Measurements from ENCODE around the gene BLOC1S6. TPM values are rescaled to one million over a fixed set of nuclear protein-coding genes. Genes with fewer than 3 reads are reported as not detected.
A peak's percentile ranks its signal among the peaks of the same experiment; 100 is the strongest.

Gene BLOC1S6
- total RNA-seq, 4 donors from 2014 or later, result 19.7 to 41.8 (median 29.0) TPM

- Histone ChIP-seq H3K36me3 (peaks cover 0 to 14% (median 0%) of the 10 kb centered on the region in 3 donors), H3K9me3 (no peaks in the 10 kb centered on the region), H3K4me1 (peaks cover 0 to 59% (median 25%) of the 10 kb centered on the region in 3 donors), H3K4me3 (peak overlapping the region; percentile 79 to 89 (median 81)), H3K27me3 (no peaks in the 10 kb centered on the region), H3K27ac (peak overlapping the region; percentile 93 to 98 (median 98))
- WGBS, 2 donors, result 0% methylated on average over 4 of the region's 4 CpGs
- TF ChIP-seq CTCF (IDR thresholded peaks at IDR 0.05) (no peak), POLR2A (IDR thresholded peaks at IDR 0.05) (no peak)
- DNase-seq, result no peak
- intact Hi-C loops (cut with DNase I), result no loop called here
These were observed 638 bp downstream of the BLOC1S6 start for GRCh38 chr15:45587863-45588170.

DNA sequence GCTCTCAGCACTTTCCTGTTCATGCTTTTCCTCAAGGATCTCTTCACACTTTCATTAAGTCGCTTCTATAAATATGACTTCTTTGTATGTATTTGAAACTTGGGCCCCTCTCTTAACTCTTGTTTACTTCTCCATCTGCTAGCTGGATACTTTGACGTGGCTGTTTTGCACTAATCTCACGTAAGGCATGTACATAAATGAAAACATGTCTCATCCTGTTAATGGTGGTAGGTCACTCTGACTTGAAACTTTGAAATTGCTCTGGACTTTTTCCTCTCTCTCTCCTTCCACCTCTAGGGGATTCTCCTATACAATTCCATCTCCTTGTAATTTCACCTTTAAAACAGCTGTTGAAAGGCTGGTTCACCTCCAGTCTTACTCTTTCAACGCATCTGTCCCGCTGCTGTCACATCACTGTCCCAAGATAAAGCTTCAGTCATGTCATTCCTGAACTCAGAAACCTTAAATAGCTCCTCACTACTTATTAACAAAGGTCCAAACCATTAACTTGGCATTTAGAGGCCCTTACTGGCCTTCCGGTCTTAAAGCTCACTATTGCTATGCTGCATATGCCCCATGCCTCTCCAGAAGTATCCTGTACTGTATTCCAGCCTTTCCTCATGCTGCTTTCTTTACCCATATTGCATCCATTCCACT lies 1.2 kb downstream of the BLOC1S6 start:
- DNase-seq, result no peak

GRCh38 chr15:45589256-45589655 lies 2.1 kb downstream of the BLOC1S6 start:
- H3K27ac ChIP-seq, result no peak overlapping the region
- no peak for TF ChIP-seq CTCF (IDR thresholded peaks at IDR 0.05)
- TF ChIP-seq POLR2A (IDR thresholded peaks at IDR 0.05), result no peak
- no peak overlapping the region for H3K4me3 ChIP-seq
- H3K4me1 ChIP-seq, result peaks cover 0 to 59% (median 25%) of the 10 kb centered on the region in 3 donors
- 55 to 65% methylated on average over 5 of the region's 5 CpGs for WGBS, 2 donors
- H3K36me3 ChIP-seq, result peaks cover 0 to 18% (median 0%) of the 10 kb centered on the region in 3 donors
- H3K9me3 ChIP-seq, result no peaks in the 10 kb centered on the region
- DNase-seq, result no peak
- intact Hi-C loops (cut with DNase I), result no loop called here
- no peaks in the 10 kb centered on the region for H3K27me3 ChIP-seq

More for the DNA sequence above, 1.2 kb downstream of the BLOC1S6 start:
- Histone ChIP-seq H3K4me3 (peak overlapping the region; percentile 79 to 89 (median 81)), H3K27me3 (no peaks in the 10 kb centered on the region), H3K27ac (peak overlapping the region; percentile 93 to 98 (median 98)), H3K9me3 (no peaks in the 10 kb centered on the region), H3K36me3 (peaks cover 0 to 17% (median 0%) of the 10 kb centered on the region in 3 donors), H3K4me1 (peaks cover 0 to 59% (median 25%) of the 10 kb centered on the region in 3 donors)
- intact Hi-C loops (cut with DNase I), result no loop called here
- TF ChIP-seq POLR2A (IDR thresholded peaks at IDR 0.05) (no peak), CTCF (IDR thresholded peaks at IDR 0.05) (peak in 1 of 6 experiments; percentile 6)
- 29 to 34% methylated on average over 6 of the region's 6 CpGs for WGBS, 2 donors

- H3K36me3 ChIP-seq, result peaks cover 0 to 49% (median 0%) of the 10 kb centered on the region in 3 donors
- H3K9me3 ChIP-seq, result no peaks in the 10 kb centered on the region
- no peaks in the 10 kb centered on the region for H3K27me3 ChIP-seq
- no peak overlapping the region for H3K4me3 ChIP-seq
- WGBS, 2 donors, result 77 to 80% methylated on average over 1 to 2 of the region's 2 CpGs
- no peak for DNase-seq
- intact Hi-C loops (cut with DNase I), result no loop called here
- H3K4me1 ChIP-seq, result peaks cover 0 to 27% (median 9%) of the 10 kb centered on the region in 3 donors
- H3K27ac ChIP-seq, result no peak overlapping the region
- TF ChIP-seq POLR2A (IDR thresholded peaks at IDR 0.05) (no peak), CTCF (IDR thresholded peaks at IDR 0.05) (no peak)
These were observed 7.1 kb downstream of the BLOC1S6 start for GRCh38 chr15:45594319-45594718.

DNA sequence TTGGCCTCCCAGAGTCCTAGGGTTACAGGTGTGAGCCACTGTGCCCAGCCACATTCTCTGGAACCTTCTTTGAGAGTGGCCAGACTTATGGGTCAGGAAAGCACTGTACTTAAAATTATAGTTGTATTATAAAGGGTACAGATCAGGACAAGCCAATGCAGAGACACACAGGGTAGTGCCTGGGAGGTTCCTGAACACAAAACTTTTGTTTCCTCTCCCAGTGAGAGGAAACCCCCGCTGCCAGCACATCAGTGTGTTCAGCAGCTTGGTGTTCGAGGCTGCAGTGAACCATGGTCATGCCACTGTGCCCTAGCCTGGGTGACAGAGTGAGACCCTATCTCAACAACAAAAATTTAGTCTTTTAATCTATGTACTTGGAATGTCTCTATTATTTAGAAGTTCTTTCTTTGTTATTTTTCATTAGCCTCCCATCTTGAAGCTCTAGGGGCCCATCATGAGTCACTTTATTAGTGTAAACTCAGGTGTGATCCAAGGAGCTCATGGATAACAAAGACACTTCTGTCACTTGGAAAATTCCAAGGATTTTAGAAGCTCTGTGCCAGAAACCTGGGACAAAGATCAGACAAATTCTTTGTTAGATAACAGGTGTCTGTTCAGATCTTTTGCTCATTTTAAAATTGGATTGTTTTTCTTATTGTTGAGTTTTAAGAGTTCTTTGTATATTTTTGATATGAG lies 7.8 kb downstream of the BLOC1S6 start:
- Histone ChIP-seq H3K4me3 (no peak overlapping the region), H3K4me1 (peaks cover 0 to 20% (median 3%) of the 10 kb centered on the region in 3 donors), H3K36me3 (peaks cover 0 to 49% (median 0%) of the 10 kb centered on the region in 3 donors), H3K9me3 (no peaks in the 10 kb centered on the region), H3K27ac (no peak overlapping the region), H3K27me3 (no peaks in the 10 kb centered on the region)
- TF ChIP-seq POLR2A (IDR thresholded peaks at IDR 0.05), result no peak
- TF ChIP-seq CTCF (IDR thresholded peaks at IDR 0.05), result no peak
- intact Hi-C loops (cut with DNase I), result no loop called here
- WGBS, 2 donors, result 84 to 100% methylated on average over 2 of the region's 2 CpGs
- DNase-seq, result no peak

All from esophagus squamous epithelium (tissue), 5 donors.